Immature natural killer cell (primary cell): ENCODE data around the gene PIGR. TPM values are rescaled to one million over a fixed set of nuclear protein-coding genes. Genes with fewer than 3 reads are reported as not detected.

ENCODE experiments used
- DNase-seq, 3 donors: peaks; one replicate each; pipeline ENCODE4 v3.0.0; 2022; ENCODE audit warnings: mixed read lengths in 1 of 3
- H3K27ac Mint-ChIP-seq, 6 donors: one replicate each; pipeline ENCODE4 v1.8.0; 2020; ENCODE audit warnings: mixed read lengths in 6 of 6, mild to moderate bottlenecking in 5 of 6, inconsistent platforms in 4 of 6, moderate library complexity in 3 of 6
- H3K27me3 Mint-ChIP-seq, 3 donors: one replicate each; pipeline ENCODE4 v1.8.0; 2020 to 2021; ENCODE audit warnings: low read depth in 3 of 3, mild to moderate bottlenecking in 3 of 3, mixed read lengths in 3 of 3, moderate library complexity in 3 of 3, inconsistent platforms in 1 of 3
- H3K36me3 Mint-ChIP-seq, 3 donors: one replicate each; pipeline ENCODE4 v1.8.0; 2020; ENCODE audit warnings: mixed read lengths in 3 of 3, inconsistent platforms in 2 of 3, mild to moderate bottlenecking in 2 of 3
- H3K4me1 Mint-ChIP-seq, 2 donors: one replicate each; pipeline ENCODE4 v1.8.0; 2020; ENCODE audit warnings: inconsistent platforms in 2 of 2, mild to moderate bottlenecking in 2 of 2, mixed read lengths in 2 of 2, moderate library complexity in 1 of 2
- H3K4me3 Mint-ChIP-seq, 5 donors: one replicate each; pipeline ENCODE4 v1.8.0; 2020; ENCODE audit warnings: mild to moderate bottlenecking in 5 of 5, mixed read lengths in 5 of 5, inconsistent platforms in 3 of 5, moderate library complexity in 3 of 5
- H3K9me3 Mint-ChIP-seq, 6 donors: one replicate each; pipeline ENCODE4 v1.8.0; 2020; ENCODE audit warnings: mild to moderate bottlenecking in 6 of 6, mixed read lengths in 6 of 6, inconsistent platforms in 4 of 6, moderate library complexity in 3 of 6
- polyA plus RNA-seq, 3 donors: library from polyadenylated mRNA; unstranded; fragments of 300-500 nt; fragmentation: Illumina TruSeq; gene quantifications; one replicate each; pipeline ENCODE4 v1.2.3, GENCODE V29; 2021

The PIGR gene
- polyA plus RNA-seq, 3 donors from 2014 or later = 0.13 to 0.25 TPM; not detected in 1

DNA sequence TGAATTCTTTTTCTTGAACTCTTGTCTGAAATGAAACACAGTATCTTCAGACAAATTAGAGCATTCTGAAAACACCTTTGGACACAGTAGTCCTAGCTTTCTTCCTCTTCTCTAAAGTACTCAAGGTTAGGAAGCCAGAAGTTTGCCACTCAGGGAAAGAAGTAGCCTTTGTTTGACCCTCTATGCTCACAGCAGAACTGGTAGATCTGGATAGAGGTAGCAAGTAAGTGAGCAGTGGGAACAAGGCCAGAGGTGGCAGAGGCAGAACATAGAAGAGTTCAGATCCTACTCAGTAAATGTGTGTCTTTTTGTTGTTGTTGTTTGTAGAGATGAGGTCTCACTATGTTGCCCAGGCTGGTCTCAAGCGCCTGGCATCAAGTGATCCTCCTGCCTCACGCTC, 7.4 kb upstream of the PIGR start:
- Mint-ChIP-seq H3K36me3 (no peaks in the 10 kb centered on the region), H3K4me3 (no peak overlapping the region), H3K27me3 (peaks cover 0 to 8% (median 3%) of the 10 kb centered on the region in 3 donors), H3K9me3 (no peaks in the 10 kb centered on the region), H3K4me1 (peaks cover 0 to 4% of the 10 kb centered on the region in 2 donors), H3K27ac (no peak overlapping the region)
- no peak for DNase-seq

DNA sequence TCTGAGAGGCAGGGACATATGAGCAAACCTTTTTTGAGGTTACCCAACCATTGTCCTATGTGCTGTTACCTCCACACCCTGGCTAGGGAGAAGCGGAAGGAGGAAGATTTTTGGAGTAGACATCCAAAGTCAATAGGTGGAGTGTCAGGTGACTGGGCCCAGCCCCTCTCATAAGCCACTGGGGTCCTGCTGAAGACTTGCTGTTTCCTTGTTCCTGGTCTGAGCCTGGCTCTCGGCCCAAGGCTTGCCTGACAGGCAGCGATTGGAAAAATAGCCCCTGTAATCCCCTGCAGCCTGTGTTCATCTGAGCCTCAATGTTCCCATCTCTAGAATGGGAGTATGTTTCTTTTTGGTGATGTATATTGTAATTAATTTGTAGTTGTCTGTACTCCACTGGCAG, 6.9 kb upstream of the PIGR start:
- no peaks in the 10 kb centered on the region for H3K36me3 Mint-ChIP-seq
- H3K4me3 Mint-ChIP-seq = no peak overlapping the region
- H3K27me3 Mint-ChIP-seq = peaks cover 0 to 10% (median 3%) of the 10 kb centered on the region in 3 donors

DNA sequence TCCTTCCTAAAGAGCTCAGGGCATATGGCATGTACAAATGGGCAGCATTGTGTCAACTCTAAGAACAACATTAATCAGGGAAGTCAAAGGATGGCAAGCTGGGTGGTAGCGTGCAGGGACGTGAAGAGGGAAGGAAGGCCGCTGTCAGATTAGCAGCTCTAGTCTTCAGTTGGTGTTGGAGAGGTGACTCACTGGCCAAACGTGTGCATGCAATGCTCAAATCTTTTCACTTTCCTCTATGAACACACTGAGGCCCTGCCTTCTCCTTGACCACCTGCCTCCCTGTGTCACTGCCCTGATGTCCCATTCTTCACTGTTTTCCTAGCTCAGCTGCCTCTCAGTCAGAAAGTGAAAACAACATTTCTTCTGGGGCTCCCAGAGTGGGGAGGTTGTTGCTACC, 5.9 kb upstream of the PIGR start:
- H3K9me3 Mint-ChIP-seq = no peaks in the 10 kb centered on the region
- H3K4me3 Mint-ChIP-seq = no peak overlapping the region
- no peak overlapping the region for H3K27ac Mint-ChIP-seq

More for the DNA sequence above, 6.9 kb upstream of the PIGR start:
- H3K4me1 Mint-ChIP-seq = peaks cover 0 to 7% of the 10 kb centered on the region in 2 donors
- DNase-seq = no peak
- no peak overlapping the region for H3K27ac Mint-ChIP-seq
- H3K9me3 Mint-ChIP-seq = no peaks in the 10 kb centered on the region

DNA sequence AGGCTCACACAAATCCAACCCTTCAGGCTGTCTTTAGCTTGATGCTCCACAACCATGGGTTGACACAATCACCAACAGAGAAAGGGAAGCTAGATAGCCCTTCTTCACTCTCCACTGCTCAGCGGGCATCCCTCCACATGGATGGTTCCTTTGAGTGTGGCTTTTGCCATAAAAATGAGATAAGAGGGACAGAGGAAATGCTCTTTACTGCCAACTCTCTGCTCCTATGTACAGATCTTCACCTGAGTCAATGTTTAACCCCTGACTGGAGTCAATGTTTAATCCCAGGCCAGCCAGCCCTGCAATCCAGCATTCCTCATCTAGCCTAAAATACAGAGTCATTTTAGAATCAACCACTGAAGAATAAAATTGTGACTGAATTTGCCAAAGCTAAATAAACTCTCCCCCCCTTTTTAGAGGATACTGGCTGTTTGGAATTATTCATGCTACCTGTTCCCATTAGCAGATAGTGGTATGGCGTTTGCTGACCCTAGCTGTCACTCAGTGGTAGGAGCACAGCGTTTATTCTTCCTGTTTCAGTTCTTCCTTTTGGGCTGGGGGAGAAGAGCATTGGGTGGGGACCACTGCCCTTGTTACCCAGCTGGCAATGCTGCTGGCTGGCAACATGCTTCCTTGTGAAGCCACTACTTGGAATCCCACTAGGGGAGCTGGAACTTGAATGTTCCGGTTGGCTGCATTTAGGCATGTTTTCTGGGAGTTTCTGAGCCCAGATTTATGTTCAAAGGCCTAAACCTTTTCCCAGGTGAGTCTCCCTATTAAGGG, 5.2 kb upstream of the PIGR start:
- Mint-ChIP-seq H3K9me3 (no peaks in the 10 kb centered on the region), H3K4me1 (peaks cover 11 to 23% of the 10 kb centered on the region in 2 donors), H3K36me3 (no peaks in the 10 kb centered on the region), H3K27ac (no peak overlapping the region), H3K27me3 (peaks cover 0 to 10% (median 7%) of the 10 kb centered on the region in 3 donors), H3K4me3 (no peak overlapping the region)
- DNase-seq = no peak

More for the DNA sequence above, 5.9 kb upstream of the PIGR start:
- peaks cover 6 to 16% of the 10 kb centered on the region in 2 donors for H3K4me1 Mint-ChIP-seq
- DNase-seq = no peak
- H3K27me3 Mint-ChIP-seq = peaks cover 0 to 10% (median 4%) of the 10 kb centered on the region in 3 donors
- no peaks in the 10 kb centered on the region for H3K36me3 Mint-ChIP-seq

DNA sequence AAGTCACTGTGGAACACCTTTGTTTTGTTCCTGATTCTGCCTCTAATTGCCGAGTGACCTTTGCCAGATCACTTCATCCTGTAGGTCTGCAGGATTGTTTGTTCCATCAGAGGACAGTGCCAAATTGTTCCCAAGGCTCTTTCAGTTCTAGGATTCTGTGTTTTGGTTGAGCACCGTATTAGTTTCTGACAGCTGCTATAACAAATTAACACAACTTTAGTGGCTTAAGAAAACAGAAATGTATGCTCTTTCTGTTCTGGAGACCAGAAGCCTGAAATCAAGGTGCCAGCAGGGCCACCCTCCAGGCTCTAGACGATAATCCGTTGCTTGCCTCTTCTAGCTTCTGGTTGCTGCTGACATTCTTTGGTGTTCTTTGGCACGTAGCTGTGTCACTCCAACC, 3.4 kb upstream of the PIGR start:
- Mint-ChIP-seq H3K27me3 (peaks cover 2 to 12% (median 5%) of the 10 kb centered on the region in 3 donors), H3K9me3 (no peaks in the 10 kb centered on the region), H3K36me3 (no peaks in the 10 kb centered on the region), H3K4me3 (no peak overlapping the region), H3K27ac (no peak overlapping the region), H3K4me1 (peaks cover 21 to 41% of the 10 kb centered on the region in 2 donors)
- no peak for DNase-seq

DNA sequence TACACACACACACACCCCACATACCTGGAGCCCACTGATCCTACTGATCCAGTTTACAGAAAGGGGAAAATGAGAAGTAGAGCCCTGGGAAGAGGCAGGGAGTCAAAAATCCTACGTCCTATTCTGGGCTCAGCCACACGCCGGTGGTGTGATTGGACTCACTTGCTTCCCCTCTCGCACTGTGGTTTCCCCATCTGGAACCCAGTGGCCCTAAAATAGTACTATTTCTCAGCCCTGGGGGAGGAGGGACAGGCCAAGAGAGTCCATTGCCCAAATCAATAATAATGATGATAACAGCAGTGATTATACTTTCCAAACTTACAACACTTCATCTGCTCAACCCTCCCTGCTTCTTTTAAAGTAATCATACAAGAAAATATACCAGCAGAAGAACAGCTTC, 2.9 kb upstream of the PIGR start:
- no peak overlapping the region for H3K4me3 Mint-ChIP-seq
- no peaks in the 10 kb centered on the region for H3K36me3 Mint-ChIP-seq
- no peaks in the 10 kb centered on the region for H3K9me3 Mint-ChIP-seq
- DNase-seq = no peak
- peaks cover 24 to 46% of the 10 kb centered on the region in 2 donors for H3K4me1 Mint-ChIP-seq
- H3K27ac Mint-ChIP-seq = no peak overlapping the region
- peaks cover 4 to 15% (median 5%) of the 10 kb centered on the region in 3 donors for H3K27me3 Mint-ChIP-seq

DNA sequence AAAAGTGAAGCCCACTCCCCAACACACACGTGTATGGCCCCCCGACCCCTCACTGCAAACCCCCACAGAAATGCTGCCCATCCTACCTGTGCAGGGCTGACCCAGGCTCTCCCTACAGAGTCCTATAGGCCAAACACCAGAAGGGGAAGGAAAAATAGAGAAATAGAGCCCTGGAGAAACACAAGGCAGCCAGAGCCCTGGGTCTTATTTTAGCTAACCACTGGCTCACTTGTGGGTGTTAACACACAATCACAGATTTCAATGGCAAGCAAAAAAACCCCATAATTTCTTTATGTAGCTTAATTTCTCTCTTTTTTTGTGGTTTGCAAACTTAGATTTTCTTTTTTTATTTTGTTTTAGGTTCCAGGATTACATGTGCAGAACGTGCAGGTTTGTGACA, 989 bp upstream of the PIGR start:
- H3K4me3 Mint-ChIP-seq = no peak overlapping the region
- peaks cover 29 to 53% of the 10 kb centered on the region in 2 donors for H3K4me1 Mint-ChIP-seq
- H3K27me3 Mint-ChIP-seq = peaks cover 6 to 20% (median 8%) of the 10 kb centered on the region in 3 donors
- H3K36me3 Mint-ChIP-seq = no peaks in the 10 kb centered on the region
- no peak for DNase-seq
- H3K27ac Mint-ChIP-seq = no peak overlapping the region
- H3K9me3 Mint-ChIP-seq = no peaks in the 10 kb centered on the region

DNA sequence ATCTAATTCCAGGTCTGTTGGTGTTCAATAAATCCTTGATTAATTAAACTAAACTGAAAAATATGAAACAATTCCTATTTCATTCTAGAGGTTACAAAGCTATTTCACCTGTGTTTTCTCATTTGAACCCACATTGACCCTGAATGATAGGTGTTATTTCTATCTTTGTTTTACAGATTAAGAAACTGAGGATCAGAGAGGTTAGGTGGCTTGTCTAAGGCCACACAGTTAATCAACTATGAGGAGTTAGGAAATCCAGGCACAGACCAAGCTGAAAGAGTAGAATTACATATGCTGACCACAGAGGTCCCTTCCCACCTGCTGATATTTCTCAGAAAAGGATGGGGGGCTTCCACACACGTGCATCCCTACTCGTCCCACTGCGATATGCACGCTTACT, 487 bp downstream of the PIGR start:
- Mint-ChIP-seq H3K27me3 (peaks cover 8 to 20% (median 13%) of the 10 kb centered on the region in 3 donors), H3K9me3 (no peaks in the 10 kb centered on the region), H3K4me3 (no peak overlapping the region), H3K27ac (no peak overlapping the region), H3K36me3 (no peaks in the 10 kb centered on the region), H3K4me1 (peaks cover 29 to 53% of the 10 kb centered on the region in 2 donors)
- no peak for DNase-seq

DNA sequence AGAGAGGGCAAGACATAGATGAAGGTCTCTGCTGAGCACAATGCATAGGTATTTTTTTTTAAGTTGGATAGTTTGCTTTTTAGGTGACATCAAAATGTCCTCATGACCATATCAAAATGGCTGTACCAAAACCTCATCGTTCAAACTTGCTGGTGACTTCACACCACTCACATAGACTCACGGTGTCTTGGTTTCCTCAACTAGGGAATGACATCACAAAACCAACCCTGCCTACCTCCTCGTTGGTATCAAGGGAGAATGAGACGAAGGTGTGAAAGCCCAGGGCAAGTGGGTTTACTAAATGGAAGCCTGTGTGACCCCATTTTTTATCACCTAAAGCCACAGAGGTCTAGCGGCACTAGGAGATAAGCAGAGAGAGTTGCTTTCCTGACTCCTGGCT, 1.6 kb downstream of the PIGR start:
- Mint-ChIP-seq H3K36me3 (no peaks in the 10 kb centered on the region), H3K9me3 (no peaks in the 10 kb centered on the region), H3K27ac (peak overlapping the region in 5 of 6 donors; percentile 72 to 91 (median 79)), H3K27me3 (peaks cover 8 to 20% (median 20%) of the 10 kb centered on the region in 3 donors), H3K4me3 (peak overlapping the region; percentile 44 to 61 (median 59)), H3K4me1 (peaks cover 29 to 53% of the 10 kb centered on the region in 2 donors)
- peak; percentile 67 to 73 (median 72) for DNase-seq

DNA sequence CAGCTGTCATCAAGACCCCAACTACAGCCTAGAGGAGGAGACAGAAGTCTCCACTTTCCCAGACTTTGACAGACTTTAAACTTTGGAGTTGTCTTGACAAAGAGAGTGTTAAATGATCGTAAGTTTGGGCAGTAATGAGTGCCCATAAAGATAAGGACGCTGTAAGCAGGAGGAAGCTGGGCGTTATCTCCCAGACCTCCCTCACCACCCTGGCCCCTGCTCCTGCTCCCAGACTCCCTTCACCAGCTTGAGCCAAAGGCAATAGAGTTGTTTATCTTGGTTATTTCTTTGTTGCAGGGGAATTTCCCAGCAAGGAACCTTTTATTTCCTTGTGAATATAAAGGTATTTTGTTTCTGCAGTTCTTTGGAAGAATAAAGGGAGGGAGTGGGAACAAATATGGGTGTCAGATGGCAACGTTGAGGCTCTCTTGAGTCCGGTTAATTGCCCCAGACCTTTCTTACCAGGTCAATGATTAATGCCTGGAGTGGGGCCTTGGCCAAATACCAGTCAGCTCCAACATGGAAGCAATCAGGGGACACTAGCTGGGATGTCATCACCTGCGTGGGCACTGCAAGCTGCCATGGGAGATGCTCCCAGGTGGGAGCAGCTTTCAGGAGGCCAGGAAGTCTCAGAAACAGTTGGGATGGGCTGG, 4.4 kb downstream of the PIGR start:
- no peak for DNase-seq
- Mint-ChIP-seq H3K27me3 (peaks cover 4 to 23% (median 18%) of the 10 kb centered on the region in 3 donors), H3K4me3 (no peak overlapping the region), H3K4me1 (peaks cover 20 to 34% of the 10 kb centered on the region in 2 donors), H3K36me3 (no peaks in the 10 kb centered on the region), H3K27ac (no peak overlapping the region), H3K9me3 (no peaks in the 10 kb centered on the region)

DNA sequence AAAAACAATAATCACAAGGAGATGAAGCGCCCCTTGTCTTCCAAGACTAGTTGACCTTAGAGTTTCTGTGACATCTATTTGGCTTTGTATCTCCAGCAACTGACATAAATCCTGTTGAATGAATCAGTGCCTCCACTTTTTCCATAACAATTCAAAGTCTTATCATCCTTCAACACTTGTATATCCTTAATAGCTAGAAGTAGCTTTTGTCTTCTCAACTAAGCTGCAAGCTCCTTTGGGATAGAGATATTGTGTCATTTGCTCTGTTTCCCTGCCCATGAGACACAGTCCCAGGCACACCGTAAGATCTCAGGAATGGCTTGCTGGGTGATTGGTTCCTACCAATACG, 5.7 kb downstream of the PIGR start:
- Mint-ChIP-seq H3K9me3 (no peaks in the 10 kb centered on the region), H3K27ac (no peak overlapping the region), H3K36me3 (no peaks in the 10 kb centered on the region), H3K27me3 (peaks cover 4 to 23% (median 13%) of the 10 kb centered on the region in 3 donors), H3K4me1 (peaks cover 17 to 20% of the 10 kb centered on the region in 2 donors), H3K4me3 (no peak overlapping the region)
- DNase-seq = no peak

DNA sequence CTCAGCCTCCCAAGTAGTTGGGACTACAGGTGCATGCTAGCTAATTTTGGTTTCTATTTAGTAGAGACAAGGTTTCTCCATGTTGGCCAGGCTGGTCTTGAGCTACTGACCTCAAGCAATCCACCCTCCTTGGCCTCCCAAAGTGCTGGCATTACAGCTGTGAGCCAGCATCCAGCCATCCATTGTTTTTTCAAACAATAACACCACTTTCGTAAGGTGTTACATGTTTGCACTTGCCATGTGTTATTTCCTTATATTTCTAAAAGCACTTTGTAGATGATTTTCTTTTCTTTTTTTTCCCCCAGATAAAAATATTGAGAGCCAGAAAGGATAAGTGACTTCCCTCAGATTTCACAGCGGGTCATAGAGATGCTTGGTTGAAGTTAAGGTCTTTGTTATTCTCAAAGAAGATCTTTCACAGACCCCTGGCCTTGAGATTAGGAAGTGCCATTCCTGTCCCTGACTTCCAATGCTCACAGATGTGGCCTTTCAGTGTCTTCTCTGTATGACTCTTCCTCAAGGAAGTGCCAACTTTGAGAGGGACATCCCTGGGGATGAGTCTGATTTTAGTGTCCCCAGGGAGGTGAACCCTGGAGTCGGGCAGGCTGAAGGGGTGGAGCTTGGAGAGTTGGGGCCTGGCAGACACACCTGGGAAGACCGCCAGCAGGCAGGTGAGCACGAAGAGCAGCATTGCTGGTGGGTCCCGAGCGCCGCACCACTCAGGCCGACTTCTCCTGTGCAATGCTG, 6.3 kb downstream of the PIGR start:
- Mint-ChIP-seq H3K9me3 (no peaks in the 10 kb centered on the region), H3K36me3 (no peaks in the 10 kb centered on the region), H3K4me3 (no peak overlapping the region), H3K4me1 (peaks cover 12 to 15% of the 10 kb centered on the region in 2 donors), H3K27me3 (peaks cover 4 to 23% (median 15%) of the 10 kb centered on the region in 3 donors), H3K27ac (no peak overlapping the region)
- no peak for DNase-seq

DNA sequence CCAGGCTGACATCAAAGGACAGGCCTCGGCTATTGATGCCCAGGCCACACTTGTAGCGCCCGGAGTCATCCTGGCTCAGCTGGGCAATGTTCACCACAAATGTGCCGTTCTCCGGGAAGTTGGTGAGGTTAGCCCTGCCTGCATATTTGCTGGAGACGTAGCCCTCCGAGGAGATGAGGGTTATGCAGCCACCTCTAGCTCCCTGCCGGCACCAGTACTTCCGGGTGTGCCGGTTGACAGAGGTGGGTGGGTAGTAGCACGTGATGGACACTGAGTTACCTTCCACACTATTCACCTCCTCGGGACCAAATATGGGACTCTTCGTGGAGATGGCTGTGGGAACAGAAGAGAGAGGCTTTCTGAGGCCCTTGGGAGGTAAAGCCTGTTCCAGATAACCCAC, 7.1 kb downstream of the PIGR start:
- no peak for DNase-seq
- Mint-ChIP-seq H3K9me3 (no peaks in the 10 kb centered on the region), H3K36me3 (no peaks in the 10 kb centered on the region), H3K27ac (no peak overlapping the region), H3K4me1 (peaks cover 5 to 7% of the 10 kb centered on the region in 2 donors), H3K4me3 (no peak overlapping the region), H3K27me3 (peaks cover 4 to 19% (median 9%) of the 10 kb centered on the region in 3 donors)

DNA sequence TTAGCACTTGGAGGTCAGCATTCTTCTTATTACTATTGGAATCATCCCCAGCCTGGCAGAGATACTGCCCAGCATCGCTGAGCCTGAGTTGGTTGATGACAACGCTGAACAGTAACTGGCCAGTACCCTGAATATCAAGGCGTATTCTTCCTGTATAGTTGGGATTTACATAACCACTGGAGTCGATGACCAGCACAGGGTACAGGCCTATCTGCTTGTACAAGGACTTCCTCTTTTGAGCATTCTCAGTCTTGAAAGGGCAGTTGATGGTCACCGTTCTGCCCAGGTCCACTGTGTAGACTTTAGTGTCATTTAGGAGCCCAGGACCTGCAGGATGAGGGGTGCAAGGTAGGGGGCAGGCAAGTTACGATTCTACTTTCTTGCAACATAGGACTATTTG, 8.8 kb downstream of the PIGR start:
- peaks cover 8% of the 10 kb centered on the region in 2 donors for H3K4me1 Mint-ChIP-seq
- H3K27me3 Mint-ChIP-seq = peaks cover 2 to 17% (median 4%) of the 10 kb centered on the region in 3 donors
- no peak for DNase-seq
- H3K36me3 Mint-ChIP-seq = no peaks in the 10 kb centered on the region
- no peak overlapping the region for H3K27ac Mint-ChIP-seq
- no peak overlapping the region for H3K4me3 Mint-ChIP-seq
- no peaks in the 10 kb centered on the region for H3K9me3 Mint-ChIP-seq
